Calu3 (cell line): ENCODE data around the gene ARSJ. TPM values are rescaled to one million over a fixed set of nuclear protein-coding genes. Genes with fewer than 3 reads are reported as not detected.

Experiments
- BruUV-seq: library from RNA; stranded (reverse); fragments of 400-500 nt; replicated peaks from 2 replicates; lab custom pipeline; 2021; lab: Mats Ljungman, UMichigan
- CTCF ChIA-PET: fragments of 300-600 bp; sonication (Branson Sonifier 250); formaldehyde crosslinking; loops from one replicate; lab custom pipeline; 2022; ENCODE audit warnings: antibody characterized with exemption; lab: Charles Lee
- DNase-seq: peaks from one replicate; pipeline ENCODE4 v3.0.0; 2022
- H3K27ac Mint-ChIP-seq: one replicate; pipeline ENCODE4 v1.8.0; 2022; ENCODE audit warnings: mixed read lengths; ENCODE audit not compliant: unreplicated experiment
- H3K27me3 Mint-ChIP-seq: one replicate; pipeline ENCODE4 v1.8.0; 2022; ENCODE audit warnings: mixed read lengths; ENCODE audit not compliant: unreplicated experiment
- H3K36me3 Mint-ChIP-seq: one replicate; pipeline ENCODE4 v1.8.0; 2022; ENCODE audit warnings: mild to moderate bottlenecking, moderate library complexity, mixed read lengths; ENCODE audit not compliant: insufficient read depth, unreplicated experiment
- H3K4me1 Mint-ChIP-seq: one replicate; pipeline ENCODE4 v1.8.0; 2022; ENCODE audit warnings: mild to moderate bottlenecking, low read depth, mixed read lengths; ENCODE audit not compliant: unreplicated experiment
- H3K4me3 Mint-ChIP-seq: one replicate; pipeline ENCODE4 v1.8.0; 2022; ENCODE audit warnings: mild to moderate bottlenecking, low read depth, moderate library complexity, mixed read lengths; ENCODE audit not compliant: unreplicated experiment
- H3K9me3 Mint-ChIP-seq: one replicate; pipeline ENCODE4 v1.8.0; 2022; ENCODE audit warnings: low read depth, mixed read lengths; ENCODE audit not compliant: unreplicated experiment
- CTCF ChIP-seq: fragments of 200-600 bp; IDR thresholded peaks from one replicate; pipeline ENCODE4 v1.8.0; 2022; ENCODE audit warnings: antibody characterized with exemption; ENCODE audit not compliant: unreplicated experiment
- intact Hi-C: fragments of 100-400 bp; cut with micrococcal nuclease; formaldehyde crosslinking; loops from one replicate; pipeline ENCODE4 v1.10.0; 2022; ENCODE audit not compliant: unreplicated experiment
- total RNA-seq: library from RNA; stranded (reverse); gene quantifications from 2 replicates; pipeline ENCODE4 v1.2.3, GENCODE V29; 2022

Gene ARSJ
- total RNA-seq, 1 experiment from 2014 or later, result 12.5 TPM

- Mint-ChIP-seq H3K4me3 (no peak overlapping the region), H3K27ac (no peak overlapping the region), H3K36me3 (no peaks in the 10 kb centered on the region), H3K9me3 (no peaks in the 10 kb centered on the region), H3K4me1 (peaks cover 22% of the 10 kb centered on the region), H3K27me3 (no peaks in the 10 kb centered on the region)
- no TSS peak for BruUV-seq
- TF ChIP-seq CTCF, result no peak
- CTCF ChIA-PET, result no interaction called here
- intact Hi-C loops, result no loop called here
- DNase-seq, result no peak
Measured at GRCh38 chr4:113947484-113947883, 32.0 kb downstream of the ARSJ start.

GRCh38 chr4:113945906-113946305 lies 33.5 kb downstream of the ARSJ start:
- Mint-ChIP-seq H3K27ac (no peak overlapping the region), H3K36me3 (no peaks in the 10 kb centered on the region), H3K9me3 (no peaks in the 10 kb centered on the region), H3K4me3 (no peak overlapping the region), H3K27me3 (no peaks in the 10 kb centered on the region), H3K4me1 (peaks cover 31% of the 10 kb centered on the region)
- CTCF ChIA-PET, result no interaction called here
- BruUV-seq, result no TSS peak
- DNase-seq, result no peak
- TF ChIP-seq CTCF, result no peak
- intact Hi-C loops, result no loop called here

- intact Hi-C loops, result loop anchor here (5.0 kb wide), 1 partner anchor 552 kb away; no protein-coding TSS in a partner anchor
- no peak overlapping the region for H3K4me3 Mint-ChIP-seq
- no peak for TF ChIP-seq CTCF
- no peaks in the 10 kb centered on the region for H3K9me3 Mint-ChIP-seq
- CTCF ChIA-PET, result no interaction called here
- H3K36me3 Mint-ChIP-seq, result no peaks in the 10 kb centered on the region
- H3K27ac Mint-ChIP-seq, result no peak overlapping the region
- H3K4me1 Mint-ChIP-seq, result peaks cover 22% of the 10 kb centered on the region
- no peaks in the 10 kb centered on the region for H3K27me3 Mint-ChIP-seq
- BruUV-seq, result no TSS peak
- no peak for DNase-seq
Measured at GRCh38 chr4:113943863-113944262, 35.6 kb downstream of the ARSJ start.

GRCh38 chr4:113943085-113943484 lies 36.4 kb downstream of the ARSJ start:
- intact Hi-C loops, result loop anchor here (5.0 kb wide), 1 partner anchor 551 kb away; no protein-coding TSS in a partner anchor
- no peak overlapping the region for H3K27ac Mint-ChIP-seq

More at GRCh38 chr4:113943085-113943484, 36.4 kb downstream of the ARSJ start:
- Mint-ChIP-seq H3K36me3 (no peaks in the 10 kb centered on the region), H3K27me3 (no peaks in the 10 kb centered on the region), H3K9me3 (no peaks in the 10 kb centered on the region), H3K4me1 (peaks cover 22% of the 10 kb centered on the region), H3K4me3 (no peak overlapping the region)
- BruUV-seq, result no TSS peak
- TF ChIP-seq CTCF, result no peak
- CTCF ChIA-PET, result no interaction called here
- no peak for DNase-seq
